Endometrial microvascular endothelial cells (primary cell): Measurements from ENCODE around the gene PTPRE. TPM values are rescaled to one million over a fixed set of nuclear protein-coding genes. Genes with fewer than 3 reads are reported as not detected.

ENCODE experiments used
- in situ Hi-C: cut with HindIII; loops from 2 replicates; pipeline ENCODE4 v1.10.0; 2017; ENCODE audit warnings: low sequenced_read_pairs, low pct_unique_long_range_greater_than_20kb; ENCODE audit errors: inconsistent ontology term
- total RNA-seq: library from RNA; depleted of rRNA; stranded (reverse); fragments of >200 nt; gene quantifications from one replicate; pipeline ENCODE4 v1.2.3, GENCODE V29; 2015; ENCODE audit errors: inconsistent ontology term

Gene PTPRE
- total RNA-seq, 1 donor from 2014 or later = 23.9 TPM

GRCh38 chr10:127968659-127969058, 61.8 kb downstream of the PTPRE start:
- in situ Hi-C loops = no loop called here

- in situ Hi-C loops = no loop called here
Measured at GRCh38 chr10:127971101-127971946, 64.4 kb downstream of the PTPRE start.

GRCh38 chr10:127971963-127972615, 65.2 kb downstream of the PTPRE start:
- in situ Hi-C loops = no loop called here

- in situ Hi-C loops = no loop called here
Measured at GRCh38 chr10:127972751-127973357, 66.0 kb downstream of the PTPRE start.

GRCh38 chr10:127973791-127974311, 66.9 kb downstream of the PTPRE start:
- in situ Hi-C loops = no loop called here

GRCh38 chr10:127974911-127975310, 68.0 kb downstream of the PTPRE start:
- in situ Hi-C loops = no loop called here

GRCh38 chr10:127976286-127976685, 69.4 kb downstream of the PTPRE start:
- in situ Hi-C loops = no loop called here

- in situ Hi-C loops = no loop called here
Measured at GRCh38 chr10:127976701-127977356, 69.9 kb downstream of the PTPRE start.

GRCh38 chr10:127977357-127978009, 70.6 kb downstream of the PTPRE start:
- in situ Hi-C loops = no loop called here

- in situ Hi-C loops = no loop called here
Measured at GRCh38 chr10:127978481-127978880, 71.6 kb downstream of the PTPRE start.

GRCh38 chr10:127979045-127979444, 72.1 kb downstream of the PTPRE start:
- in situ Hi-C loops = no loop called here

- in situ Hi-C loops = no loop called here
Measured at GRCh38 chr10:127979566-127979965, 72.7 kb downstream of the PTPRE start.

- in situ Hi-C loops = no loop called here
Measured at GRCh38 chr10:127980898-127981297, 74.0 kb downstream of the PTPRE start.

GRCh38 chr10:127982601-127983000, 75.7 kb downstream of the PTPRE start:
- in situ Hi-C loops = no loop called here

- in situ Hi-C loops = no loop called here
Measured at GRCh38 chr10:127983344-127984100, 76.6 kb downstream of the PTPRE start.

- in situ Hi-C loops = no loop called here
Measured at GRCh38 chr10:127984945-127985344, 78.0 kb downstream of the PTPRE start.

GRCh38 chr10:127986531-127987466, 79.9 kb downstream of the PTPRE start:
- in situ Hi-C loops = no loop called here
